Endometrium (tissue), 2 donors: Measurements from ENCODE around the gene SLC8B1.

ENCODE experiments used
- FAIRE-seq: peaks from 2 replicates; lab custom pipeline; 2012; peaks lifted over from hg19 to GRCh38; lab: Jason Lieb, UNC
- donor health status: control.
- donor health status: control.

SLC8B1 gene

DNA sequence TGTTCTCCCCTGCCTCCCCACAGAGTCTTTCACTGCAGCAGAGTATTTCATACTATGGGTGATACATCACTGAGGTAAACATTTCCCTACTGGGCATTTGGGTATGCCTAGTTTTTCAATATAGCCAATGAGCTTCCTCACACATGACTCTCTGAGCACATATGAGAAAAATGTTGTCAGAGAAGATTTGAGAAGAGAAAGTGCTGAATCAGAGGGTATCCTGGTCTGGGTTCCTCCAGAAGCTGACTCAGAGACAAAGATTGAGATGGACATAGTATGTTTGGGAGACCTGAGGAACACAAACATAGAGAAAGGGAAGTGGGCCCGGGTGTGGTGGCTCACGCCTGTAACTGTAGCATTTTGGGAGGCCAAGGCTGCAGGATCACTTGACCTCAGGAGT, 12.6 kb downstream of the SLC8B1 start:
- no peak for FAIRE-seq

GRCh38 chr12:113320401-113320800, 14.5 kb downstream of the SLC8B1 start:
- FAIRE-seq, result no peak

- FAIRE-seq, result no peak
Measured at GRCh38 chr12:113318900-113319628, 15.8 kb downstream of the SLC8B1 start.

GRCh38 chr12:113318046-113318656, 16.8 kb downstream of the SLC8B1 start:
- no peak for FAIRE-seq

DNA sequence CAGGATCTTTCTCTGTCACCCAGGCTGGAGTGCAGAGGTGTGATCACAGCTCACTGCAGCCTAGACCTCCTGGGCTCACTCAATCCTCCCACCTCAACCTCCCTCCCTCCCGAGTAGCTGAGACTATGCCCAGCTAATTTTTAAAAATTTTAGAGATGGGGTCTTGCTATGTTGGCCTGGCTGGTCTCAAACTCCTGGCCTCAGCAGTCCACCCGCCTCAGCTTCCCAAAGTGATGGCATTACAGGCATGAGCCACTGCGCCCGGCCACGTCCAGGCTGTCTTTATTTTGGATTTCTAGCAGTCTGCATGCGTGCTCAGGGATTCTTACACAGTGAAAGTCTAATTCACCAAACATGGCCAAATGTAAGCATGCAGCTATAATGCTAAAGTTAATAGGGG, 17.8 kb downstream of the SLC8B1 start:
- FAIRE-seq, result no peak

- FAIRE-seq, result no peak
Measured at GRCh38 chr12:113316155-113316554, 18.8 kb downstream of the SLC8B1 start.

DNA sequence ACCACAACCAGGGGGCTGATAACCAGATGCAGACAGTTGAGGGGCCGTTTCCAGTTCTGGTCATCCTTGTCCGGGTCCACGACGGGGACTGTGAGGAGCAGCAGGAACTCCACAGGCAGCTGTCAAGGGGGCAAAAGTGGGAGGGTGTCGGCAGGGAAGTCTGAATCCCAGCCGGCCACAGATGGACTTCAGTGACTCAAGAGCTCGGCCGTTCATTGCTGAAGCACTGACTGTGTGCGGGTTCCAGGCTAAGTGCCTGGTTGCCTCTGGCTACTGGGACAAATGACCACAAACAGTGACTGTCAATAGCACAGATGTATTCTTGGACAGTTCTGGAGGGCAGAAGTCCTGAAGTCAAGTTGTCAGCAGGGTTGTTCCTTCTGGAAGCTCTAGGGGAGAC, 19.6 kb downstream of the SLC8B1 start:
- FAIRE-seq, result no peak

DNA sequence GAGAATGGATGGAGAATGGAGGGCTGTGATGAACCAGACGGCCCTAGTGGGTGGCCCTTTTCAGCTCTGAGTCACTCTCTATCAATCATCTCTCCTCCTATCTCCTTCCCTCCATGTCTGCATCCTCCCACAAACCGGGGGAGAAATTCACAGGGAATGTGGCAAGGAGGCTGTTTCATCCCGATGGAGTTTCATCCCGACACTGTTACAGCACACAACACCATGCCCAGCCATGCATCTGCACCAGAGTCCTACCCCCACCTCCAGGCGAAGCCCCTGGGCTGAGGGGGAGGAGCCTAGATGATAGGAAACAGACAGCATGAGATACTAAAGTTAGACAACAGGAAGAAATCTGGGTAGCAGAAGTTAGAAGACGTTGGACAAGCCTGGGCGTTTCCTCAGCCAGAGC, 20.8 kb downstream of the SLC8B1 start:
- no peak for FAIRE-seq

GRCh38 chr12:113310489-113310888, 24.4 kb downstream of the SLC8B1 start:
- FAIRE-seq, result no peak

DNA sequence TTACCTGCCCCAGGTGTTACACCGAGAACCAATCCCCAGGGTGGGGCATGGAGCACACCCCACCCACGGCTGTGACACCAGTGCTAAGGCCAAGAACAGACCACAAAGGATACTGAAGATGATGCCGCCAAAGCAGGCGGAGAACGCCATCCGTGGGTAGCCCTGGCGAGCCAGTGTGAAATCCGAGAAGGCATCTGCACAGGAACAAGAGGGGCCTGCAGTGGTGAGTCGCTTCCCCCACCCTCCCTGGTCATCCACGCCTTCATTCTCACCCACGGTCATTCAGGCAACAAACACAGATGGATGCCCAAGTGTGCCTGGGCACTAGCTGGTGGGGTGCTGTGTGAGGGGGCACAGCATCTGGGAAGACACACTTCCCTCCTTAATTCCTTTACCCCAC, 28.5 kb downstream of the SLC8B1 start:
- no peak for FAIRE-seq

GRCh38 chr12:113305281-113305856, 29.5 kb downstream of the SLC8B1 start:
- no peak for FAIRE-seq

GRCh38 chr12:113302886-113303640, 31.8 kb downstream of the SLC8B1 start:
- FAIRE-seq, result no peak

GRCh38 chr12:113302466-113302865, 32.4 kb downstream of the SLC8B1 start:
- no peak for FAIRE-seq

DNA sequence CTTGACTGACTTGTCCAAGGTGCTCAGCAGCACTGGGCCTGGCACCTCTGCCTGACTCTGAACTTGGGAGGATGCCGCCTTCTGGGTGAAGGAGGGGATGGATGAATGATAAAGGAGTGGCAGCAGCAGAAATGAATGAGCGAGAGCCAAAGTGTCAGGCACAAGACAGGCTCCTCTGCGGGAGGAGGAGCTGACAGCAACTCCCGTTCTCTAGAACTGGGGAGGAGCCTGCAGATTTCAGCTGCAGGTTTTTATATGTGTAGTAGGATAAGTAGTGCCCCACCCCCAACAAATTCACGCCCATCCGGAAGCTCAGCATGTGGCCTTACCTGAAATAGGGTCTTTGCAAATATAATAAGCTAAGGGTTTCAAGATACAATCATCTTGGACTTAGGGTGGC, 33.1 kb downstream of the SLC8B1 start:
- no peak for FAIRE-seq

- FAIRE-seq, result no peak
Measured at GRCh38 chr12:113299619-113300237, 35.2 kb downstream of the SLC8B1 start.

GRCh38 chr12:113298861-113299545, 35.9 kb downstream of the SLC8B1 start:
- FAIRE-seq, result no peak

DNA sequence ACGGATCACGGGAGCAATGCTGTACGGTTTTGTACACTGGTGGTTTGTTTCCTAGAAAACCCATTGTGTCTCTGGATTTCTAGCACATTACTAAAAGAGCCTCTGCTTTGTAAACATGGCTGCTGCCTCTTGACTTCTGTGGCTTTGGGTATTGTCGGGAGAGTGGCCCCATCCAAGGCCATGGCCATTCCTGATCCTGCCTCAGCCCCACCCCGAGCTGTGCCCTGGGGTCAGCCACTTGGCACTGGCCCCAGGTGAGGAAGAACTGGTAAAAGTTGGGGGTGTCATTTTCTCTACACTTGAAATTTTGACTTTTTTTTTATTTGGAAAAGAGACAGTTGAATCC, 36.5 kb downstream of the SLC8B1 start:
- no peak for FAIRE-seq

GRCh38 chr12:113297621-113298471, 37.1 kb downstream of the SLC8B1 start:
- FAIRE-seq, result no peak

DNA sequence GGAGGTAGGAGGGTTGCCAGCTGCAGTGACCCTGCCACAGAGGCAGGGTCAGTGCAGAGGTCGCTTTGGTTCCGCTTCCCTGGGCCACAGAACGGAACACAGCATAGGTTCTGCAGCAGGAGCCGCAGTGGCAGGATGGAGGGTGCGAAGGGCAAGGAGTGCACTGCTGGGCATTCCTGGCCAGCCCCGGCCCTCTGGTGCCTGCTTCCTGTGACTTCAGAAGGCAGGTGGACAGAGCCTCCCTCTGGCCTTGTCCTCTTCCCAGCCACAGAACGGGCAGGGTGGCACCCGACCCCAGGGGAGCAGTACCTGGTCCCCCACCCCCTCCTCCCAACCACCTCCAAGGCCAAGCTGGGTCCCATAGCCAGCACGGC, 37.7 kb downstream of the SLC8B1 start:
- no peak for FAIRE-seq

GRCh38 chr12:113296557-113297213, 38.2 kb downstream of the SLC8B1 start:
- FAIRE-seq, result no peak
